ENCODE data around the gene FGF12. TPM values are rescaled to one million over a fixed set of nuclear protein-coding genes. Genes with fewer than 3 reads are reported as not detected.

Gene FGF12
- total RNA-seq, 2 experiments from 2014 or later, result 0.06 to 1.7 TPM

DNA sequence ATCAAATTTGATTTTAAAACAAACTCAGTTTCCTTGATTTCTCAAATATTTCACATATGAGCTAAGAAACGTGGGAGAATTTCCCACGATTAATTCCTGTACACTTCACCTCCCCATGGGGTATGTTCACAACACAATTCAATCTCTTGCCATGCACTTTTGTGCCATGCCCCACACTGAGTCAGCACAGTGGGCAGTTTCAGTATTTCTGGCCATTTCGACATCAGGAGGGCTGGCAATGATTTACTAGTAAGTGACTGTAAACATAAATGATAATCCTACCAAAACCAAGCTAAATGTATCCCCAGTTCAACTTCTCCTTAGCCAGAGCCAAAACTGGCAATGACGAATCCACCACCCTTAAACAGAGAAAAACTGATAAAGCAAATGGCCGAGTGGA, 293.6 kb downstream of the FGF12 start:
- Histone ChIP-seq H3K4me2 (ENCODE audit: low read length) (no peak overlapping the region), H3K4me1 (ENCODE audit: insufficient read depth, low read length, poor library complexity, severe bottlenecking) (no peaks in the 10 kb centered on the region), H3K27ac (ENCODE audit: low read depth, low read length, poor library complexity, severe bottlenecking) (no peak overlapping the region), H3K79me2 (ENCODE audit: insufficient read depth, low read depth, low read length) (no peaks in the 10 kb centered on the region), H2AFZ (ENCODE audit: low read length) (no peak overlapping the region), H3K4me3 (ENCODE audit: low read depth, low read length, poor library complexity, severe bottlenecking) (no peak overlapping the region), H3K9me2 (ENCODE audit: insufficient read depth, low read length) (no peaks in the 10 kb centered on the region), H4K20me1 (ENCODE audit: insufficient read depth, low read length) (no peaks in the 10 kb centered on the region), H3K9me3 (ENCODE audit: low read length) (no peaks in the 10 kb centered on the region), H3K36me3 (ENCODE audit: insufficient read depth, low read length) (no peaks in the 10 kb centered on the region)
- intact Hi-C loops (cut with micrococcal nuclease; ENCODE audit: unreplicated experiment), result no loop called here
- CTCF ChIA-PET (ENCODE audit: unreplicated experiment), result no interaction called here
- DNase-seq (ENCODE audit: low spot score), result no peak
- POLR2A ChIA-PET, result interaction anchor here (0.8 kb wide), 2 partner anchors 10 to 803 kb away, joined by 3 to 4 read pairs; no protein-coding TSS in a partner anchor
- BruUV-seq (replicated peaks), result no TSS peak
- TF ChIP-seq, protein P1, sequence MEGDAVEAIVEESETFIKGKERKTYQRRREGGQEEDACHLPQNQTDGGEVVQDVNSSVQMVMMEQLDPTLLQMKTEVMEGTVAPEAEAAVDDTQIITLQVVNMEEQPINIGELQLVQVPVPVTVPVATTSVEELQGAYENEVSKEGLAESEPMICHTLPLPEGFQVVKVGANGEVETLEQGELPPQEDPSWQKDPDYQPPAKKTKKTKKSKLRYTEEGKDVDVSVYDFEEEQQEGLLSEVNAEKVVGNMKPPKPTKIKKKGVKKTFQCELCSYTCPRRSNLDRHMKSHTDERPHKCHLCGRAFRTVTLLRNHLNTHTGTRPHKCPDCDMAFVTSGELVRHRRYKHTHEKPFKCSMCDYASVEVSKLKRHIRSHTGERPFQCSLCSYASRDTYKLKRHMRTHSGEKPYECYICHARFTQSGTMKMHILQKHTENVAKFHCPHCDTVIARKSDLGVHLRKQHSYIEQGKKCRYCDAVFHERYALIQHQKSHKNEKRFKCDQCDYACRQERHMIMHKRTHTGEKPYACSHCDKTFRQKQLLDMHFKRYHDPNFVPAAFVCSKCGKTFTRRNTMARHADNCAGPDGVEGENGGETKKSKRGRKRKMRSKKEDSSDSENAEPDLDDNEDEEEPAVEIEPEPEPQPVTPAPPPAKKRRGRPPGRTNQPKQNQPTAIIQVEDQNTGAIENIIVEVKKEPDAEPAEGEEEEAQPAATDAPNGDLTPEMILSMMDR (conservative IDR thresholded peaks at IDR 0.05; ENCODE audit: low read length), result no peak
- no peak for TF ChIP-seq EZH2phosphoT487 (IDR thresholded peaks at IDR 0.05; ENCODE audit: borderline replicate concordance, low read depth, low read length)

GRCh38 chr3:192422997-192423342, 304.4 kb downstream of the FGF12 start:
- CTCF ChIA-PET (ENCODE audit: unreplicated experiment), result no interaction called here
- POLR2A ChIA-PET, result interaction anchor here (0.7 to 1.5 kb wide), 5 partner anchors 9 to 983 kb away, joined by 3 to 7 read pairs (median 3); no protein-coding TSS in a partner anchor
- no peaks in the 10 kb centered on the region for H3K9me3 ChIP-seq (ENCODE audit: low read length)
- TF ChIP-seq EZH2phosphoT487 (IDR thresholded peaks at IDR 0.05; ENCODE audit: borderline replicate concordance, low read depth, low read length), result no peak
- TF ChIP-seq, protein P1 (conservative IDR thresholded peaks at IDR 0.05; ENCODE audit: low read length), result peak; percentile 71
- no peaks in the 10 kb centered on the region for H4K20me1 ChIP-seq (ENCODE audit: insufficient read depth, low read length)
- H3K27ac ChIP-seq (ENCODE audit: low read depth, low read length, poor library complexity, severe bottlenecking), result no peak overlapping the region
- no peaks in the 10 kb centered on the region for H3K4me1 ChIP-seq (ENCODE audit: insufficient read depth, low read length, poor library complexity, severe bottlenecking)
- peak; percentile 20 for DNase-seq (ENCODE audit: low spot score)
- no peak overlapping the region for H2AFZ ChIP-seq (ENCODE audit: low read length)
- H3K4me2 ChIP-seq (ENCODE audit: low read length), result no peak overlapping the region
- H3K79me2 ChIP-seq (ENCODE audit: insufficient read depth, low read depth, low read length), result no peaks in the 10 kb centered on the region
- no peaks in the 10 kb centered on the region for H3K36me3 ChIP-seq (ENCODE audit: insufficient read depth, low read length)
- BruUV-seq (replicated peaks), result no TSS peak
- H3K4me3 ChIP-seq (ENCODE audit: low read depth, low read length, poor library complexity, severe bottlenecking), result no peak overlapping the region
- H3K9me2 ChIP-seq (ENCODE audit: insufficient read depth, low read length), result no peaks in the 10 kb centered on the region
- intact Hi-C loops (cut with micrococcal nuclease; ENCODE audit: unreplicated experiment), result no loop called here

- Histone ChIP-seq H3K9me3 (ENCODE audit: low read length) (no peaks in the 10 kb centered on the region), H4K20me1 (ENCODE audit: insufficient read depth, low read length) (no peaks in the 10 kb centered on the region), H3K4me3 (ENCODE audit: low read depth, low read length, poor library complexity, severe bottlenecking) (no peak overlapping the region), H3K4me2 (ENCODE audit: low read length) (no peak overlapping the region), H3K27ac (ENCODE audit: low read depth, low read length, poor library complexity, severe bottlenecking) (no peak overlapping the region), H3K9me2 (ENCODE audit: insufficient read depth, low read length) (no peaks in the 10 kb centered on the region), H3K4me1 (ENCODE audit: insufficient read depth, low read length, poor library complexity, severe bottlenecking) (no peaks in the 10 kb centered on the region), H2AFZ (ENCODE audit: low read length) (no peak overlapping the region), H3K79me2 (ENCODE audit: insufficient read depth, low read depth, low read length) (no peaks in the 10 kb centered on the region), H3K36me3 (ENCODE audit: insufficient read depth, low read length) (no peaks in the 10 kb centered on the region)
- POLR2A ChIA-PET, result interaction anchor here (0.7 to 1.5 kb wide), 4 partner anchors 8 to 221 kb away, joined by 3 to 7 read pairs (median 4); no protein-coding TSS in a partner anchor
- DNase-seq (ENCODE audit: low spot score), result no peak
- CTCF ChIA-PET (ENCODE audit: unreplicated experiment), result interaction anchor here (0.6 kb wide), 1 partner anchor 1007 kb away, joined by 3 read pairs; no protein-coding TSS in a partner anchor
- no TSS peak for BruUV-seq (replicated peaks)
- TF ChIP-seq, protein P1 (conservative IDR thresholded peaks at IDR 0.05; ENCODE audit: low read length), result no peak
- no peak for TF ChIP-seq EZH2phosphoT487 (IDR thresholded peaks at IDR 0.05; ENCODE audit: borderline replicate concordance, low read depth, low read length)
- intact Hi-C loops (cut with micrococcal nuclease; ENCODE audit: unreplicated experiment), result no loop called here
Measured at GRCh38 chr3:192422321-192422996, 304.9 kb downstream of the FGF12 start.

Measured in OCI-LY7 (cell line).